Liver (tissue), 9 donors: Measurements from ENCODE around the gene ADGRD1. TPM values are rescaled to one million over a fixed set of nuclear protein-coding genes. Genes with fewer than 3 reads are reported as not detected.

Experiments
- DNase-seq: peaks from one replicate; pipeline ENCODE4 v3.0.0-alpha.2; 2017; ENCODE audit warnings: low spot score
- H3K27ac ChIP-seq, 2 donors: one replicate each; pipeline ENCODE4 v1.7.0; 2013; ENCODE audit warnings: inconsistent platforms in 2 of 2, low read length in 2 of 2, control low read depth in 1 of 2, low read depth in 1 of 2, mild to moderate bottlenecking in 1 of 2
- H3K27me3 ChIP-seq, 4 donors: one replicate each; pipeline versions ENCODE4 v1.6.1 to v1.7.0; 2013; ENCODE audit warnings: low read length in 3 of 4, inconsistent platforms in 1 of 4, mild to moderate bottlenecking in 1 of 4, moderate library complexity in 1 of 4; ENCODE audit not compliant: control insufficient read depth in 4 of 4, insufficient read depth in 4 of 4
- H3K36me3 ChIP-seq, 4 donors: one replicate each; pipeline versions ENCODE4 v1.6.1 to v1.7.0; 2013; ENCODE audit warnings: low read length in 3 of 4, mild to moderate bottlenecking in 3 of 4, low read depth in 1 of 4, moderate library complexity in 1 of 4; ENCODE audit not compliant: control insufficient read depth in 4 of 4, insufficient read depth in 3 of 4
- H3K4me1 ChIP-seq, 4 donors: one replicate each; pipeline versions ENCODE4 v1.6.1 to v1.7.0; 2013; ENCODE audit warnings: low read length in 3 of 4, mild to moderate bottlenecking in 3 of 4, moderate library complexity in 1 of 4; ENCODE audit not compliant: control insufficient read depth in 4 of 4, insufficient read depth in 4 of 4
- H3K4me3 ChIP-seq, 3 donors: one replicate each; pipeline versions ENCODE4 v1.6.1 to v1.7.0; 2013; ENCODE audit warnings: low read length in 3 of 3, control low read depth in 1 of 3, low read depth in 1 of 3, mild to moderate bottlenecking in 1 of 3
- H3K9ac ChIP-seq, 2 donors: one replicate each; pipeline ENCODE4 v1.7.0; 2013; ENCODE audit warnings: low read length in 2 of 2, mild to moderate bottlenecking in 2 of 2, moderate library complexity in 2 of 2, control low read depth in 1 of 2, low read depth in 1 of 2
- H3K9me3 ChIP-seq, 4 donors: one replicate each; pipeline versions ENCODE4 v1.6.1 to v1.7.0; 2013; ENCODE audit warnings: low read length in 3 of 4; ENCODE audit not compliant: control insufficient read depth in 4 of 4
- ATF3 ChIP-seq: IDR thresholded peaks from 2 replicates; pipeline ENCODE4 v1.6.1; 2016; ENCODE audit warnings: antibody characterized with exemption
- CTCF ChIP-seq: fragments of 150-350 bp; IDR thresholded peaks from 2 replicates; pipeline ENCODE4 v1.5.1; 2017; ENCODE audit warnings: improper control_type of control experiment, low read depth, low read length; ENCODE audit not compliant: missing input control
- EGR1 ChIP-seq, 2 donors: IDR thresholded peaks; 2 replicates each; pipeline ENCODE4 v1.6.1; 2016 to 2018; ENCODE audit warnings: antibody characterized with exemption in 2 of 2, low read depth in 2 of 2
- FOXA1 ChIP-seq: IDR thresholded peaks from 2 replicates; pipeline ENCODE4 v1.6.1; 2016; ENCODE audit warnings: antibody characterized with exemption
- FOXA2 ChIP-seq: IDR thresholded peaks from 2 replicates; pipeline ENCODE4 v1.6.1; 2016; ENCODE audit warnings: antibody characterized with exemption
- GABPA ChIP-seq, 2 donors: IDR thresholded peaks in 1 of 2; conservative IDR thresholded peaks in 1 of 2; 2 replicates each; pipeline ENCODE4 v1.6.1; 2016; ENCODE audit warnings: antibody characterized with exemption in 2 of 2, mild to moderate bottlenecking in 1 of 2, moderate library complexity in 1 of 2
- HNF4A ChIP-seq, 2 donors: conservative IDR thresholded peaks; 2 replicates each; pipeline ENCODE4 v1.6.1; 2016; ENCODE audit warnings: antibody characterized with exemption in 2 of 2, mild to moderate bottlenecking in 2 of 2
- HNF4G ChIP-seq: IDR thresholded peaks from 2 replicates; pipeline ENCODE4 v1.6.1; 2016; ENCODE audit warnings: antibody characterized with exemption
- JUND ChIP-seq, 2 donors: IDR thresholded peaks; 2 replicates each; pipeline ENCODE4 v1.6.1; 2016; ENCODE audit warnings: antibody characterized with exemption in 2 of 2
- MAX ChIP-seq: IDR thresholded peaks from 2 replicates; pipeline ENCODE4 v1.6.1; 2016; ENCODE audit warnings: antibody characterized with exemption
- NR2F2 ChIP-seq: IDR thresholded peaks from 2 replicates; pipeline ENCODE4 v1.6.1; 2016; ENCODE audit warnings: antibody characterized with exemption
- RAD21 ChIP-seq, 2 donors: IDR thresholded peaks; 2 replicates each; pipeline ENCODE4 v1.6.1; 2016; ENCODE audit warnings: antibody characterized with exemption in 2 of 2, mild to moderate bottlenecking in 2 of 2
- REST ChIP-seq: IDR thresholded peaks from 2 replicates; pipeline ENCODE4 v1.6.1; 2016; ENCODE audit warnings: antibody characterized with exemption, mild to moderate bottlenecking
- RXRA ChIP-seq, 2 donors: IDR thresholded peaks; 2 replicates each; pipeline ENCODE4 v1.6.1; 2017 to 2018; ENCODE audit warnings: antibody characterized with exemption in 2 of 2, mild to moderate bottlenecking in 1 of 2
- SP1 ChIP-seq: IDR thresholded peaks from 2 replicates; pipeline ENCODE4 v1.6.1; 2018; ENCODE audit warnings: antibody characterized with exemption, mild to moderate bottlenecking
- TAF1 ChIP-seq: conservative IDR thresholded peaks from 2 replicates; pipeline ENCODE4 v1.6.1; 2016; ENCODE audit warnings: antibody characterized with exemption, mild to moderate bottlenecking
- YY1 ChIP-seq: IDR thresholded peaks from 2 replicates; pipeline ENCODE4 v1.6.1; 2016; ENCODE audit warnings: antibody characterized with exemption, mild to moderate bottlenecking
- ZBTB33 ChIP-seq: IDR thresholded peaks from 2 replicates; pipeline ENCODE4 v1.6.1; 2016; ENCODE audit warnings: antibody characterized with exemption
- WGBS: extraction: QIAGEN DNeasy Blood & Tissue Kit; methylation state at CpG from one replicate; pipeline ENCODE4 v1.1.7; 2013; 5-methylcytosine and 5-hydroxymethylcytosine counted together
- polyA plus RNA-seq, 2 donors: library from polyadenylated mRNA; stranded (reverse) in 1 of 2; unstranded in 1 of 2; fragments of 200-250 nt in 1 of 2; fragments of >200 nt in 1 of 2; fragmentation: Nextera tagmentation in 1 of 2; extraction: Ambion mirVana in 1 of 2; gene quantifications; one replicate each; pipeline versions ENCODE4 v1.2.1 to v1.2.3, GENCODE V29; 2013 to 2015
- total RNA-seq, 2 donors: library from RNA; depleted of rRNA; stranded (reverse); fragments of >200 nt; gene quantifications; one replicate each; pipeline ENCODE4 v1.2.3, GENCODE V29; 2014
- donor health status: healthy.
- donor health status: healthy.
- donor health status: healthy.
- donor health status: healthy.
- donor health status: healthy.

Gene ADGRD1
- total and polyA plus RNA-seq, 4 donors = 2.7 to 7.1 (median 4.6) TPM

GRCh38 chr12:130993759-130994670 lies 40.3 kb downstream of the ADGRD1 start:
- Histone ChIP-seq H3K4me3 (no peak overlapping the region), H3K9ac (no peak overlapping the region), H3K4me1 (no peaks in the 10 kb centered on the region), H3K9me3 (no peaks in the 10 kb centered on the region), H3K27me3 (no peaks in the 10 kb centered on the region), H3K27ac (no peak overlapping the region), H3K36me3 (no peaks in the 10 kb centered on the region)
- no peak for DNase-seq
- TF ChIP-seq HNF4A (conservative IDR thresholded peaks at IDR 0.05) (no peak), RXRA (IDR thresholded peaks at IDR 0.05) (no peak), EGR1 (IDR thresholded peaks at IDR 0.05; ENCODE audit: low read depth in 2 of 2) (no peak), MAX (no peak), GABPA (IDR thresholded peaks at IDR 0.05 in 1 of 2, conservative IDR thresholded peaks at IDR 0.05 in 1 of 2) (no peak), RAD21 (IDR thresholded peaks at IDR 0.05) (no peak), NR2F2 (no peak), FOXA1 (no peak), JUND (IDR thresholded peaks at IDR 0.05) (no peak), YY1 (no peak), SP1 (no peak), ATF3 (no peak), HNF4G (no peak), CTCF (no peak), ZBTB33 (no peak)
- 97% methylated on average over 32 of the region's 32 CpGs for WGBS

- Histone ChIP-seq H3K27ac (no peak overlapping the region), H3K36me3 (no peaks in the 10 kb centered on the region), H3K9me3 (no peaks in the 10 kb centered on the region), H3K4me1 (no peaks in the 10 kb centered on the region), H3K27me3 (no peaks in the 10 kb centered on the region), H3K9ac (no peak overlapping the region), H3K4me3 (no peak overlapping the region)
- TF ChIP-seq SP1 (no peak), FOXA2 (no peak), HNF4A (conservative IDR thresholded peaks at IDR 0.05) (no peak), GABPA (IDR thresholded peaks at IDR 0.05 in 1 of 2, conservative IDR thresholded peaks at IDR 0.05 in 1 of 2) (no peak), REST (no peak), RAD21 (IDR thresholded peaks at IDR 0.05) (no peak), HNF4G (no peak), RXRA (IDR thresholded peaks at IDR 0.05) (no peak), NR2F2 (no peak), JUND (IDR thresholded peaks at IDR 0.05) (no peak), ATF3 (no peak), ZBTB33 (no peak), TAF1 (no peak), MAX (no peak)
- no peak for DNase-seq
- 90% methylated on average over 12 of the region's 12 CpGs for WGBS
Observed at GRCh38 chr12:130994821-130995375, 41.2 kb downstream of the ADGRD1 start.
